Measurements from ENCODE around the gene KRT86.

KRT86 gene

DNA sequence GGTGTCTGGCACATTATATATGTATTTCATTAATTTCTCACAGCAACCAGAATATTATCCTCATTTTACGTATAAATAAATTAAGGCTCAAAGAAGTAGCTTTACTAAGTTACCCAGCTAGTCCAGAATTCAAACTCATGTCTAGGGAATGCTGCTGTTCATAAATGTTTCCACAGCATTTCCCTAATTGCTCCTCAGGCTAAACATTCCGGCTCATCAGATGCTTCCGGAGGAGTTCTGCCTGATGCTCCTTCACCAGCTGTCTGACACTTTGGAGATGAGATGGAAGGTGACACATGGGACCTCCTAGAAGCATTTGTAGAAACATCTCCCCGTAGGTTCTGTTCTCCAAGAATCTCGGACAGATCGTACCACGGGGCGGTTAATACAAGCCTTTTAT lies 80.7 kb downstream of the KRT86 start:
- Histone ChIP-seq H3K4me1 (ENCODE audit: control insufficient read depth in 1 of 2, insufficient read depth in 1 of 2, low read depth in 1 of 2, low read length in 1 of 2) (no peaks in the 10 kb centered on the region), H3K9me3 (no peaks in the 10 kb centered on the region), H3K27ac (no peak overlapping the region), H3K36me3 (no peaks in the 10 kb centered on the region), H3K27me3 (peaks cover 25% of the 10 kb centered on the region), H3K4me3 (ENCODE audit: low read depth in 1 of 2, low read length in 1 of 2) (no peak overlapping the region)
- TF ChIP-seq, protein P1, sequence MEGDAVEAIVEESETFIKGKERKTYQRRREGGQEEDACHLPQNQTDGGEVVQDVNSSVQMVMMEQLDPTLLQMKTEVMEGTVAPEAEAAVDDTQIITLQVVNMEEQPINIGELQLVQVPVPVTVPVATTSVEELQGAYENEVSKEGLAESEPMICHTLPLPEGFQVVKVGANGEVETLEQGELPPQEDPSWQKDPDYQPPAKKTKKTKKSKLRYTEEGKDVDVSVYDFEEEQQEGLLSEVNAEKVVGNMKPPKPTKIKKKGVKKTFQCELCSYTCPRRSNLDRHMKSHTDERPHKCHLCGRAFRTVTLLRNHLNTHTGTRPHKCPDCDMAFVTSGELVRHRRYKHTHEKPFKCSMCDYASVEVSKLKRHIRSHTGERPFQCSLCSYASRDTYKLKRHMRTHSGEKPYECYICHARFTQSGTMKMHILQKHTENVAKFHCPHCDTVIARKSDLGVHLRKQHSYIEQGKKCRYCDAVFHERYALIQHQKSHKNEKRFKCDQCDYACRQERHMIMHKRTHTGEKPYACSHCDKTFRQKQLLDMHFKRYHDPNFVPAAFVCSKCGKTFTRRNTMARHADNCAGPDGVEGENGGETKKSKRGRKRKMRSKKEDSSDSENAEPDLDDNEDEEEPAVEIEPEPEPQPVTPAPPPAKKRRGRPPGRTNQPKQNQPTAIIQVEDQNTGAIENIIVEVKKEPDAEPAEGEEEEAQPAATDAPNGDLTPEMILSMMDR (IDR thresholded peaks at IDR 0.05), result no peak

DNA sequence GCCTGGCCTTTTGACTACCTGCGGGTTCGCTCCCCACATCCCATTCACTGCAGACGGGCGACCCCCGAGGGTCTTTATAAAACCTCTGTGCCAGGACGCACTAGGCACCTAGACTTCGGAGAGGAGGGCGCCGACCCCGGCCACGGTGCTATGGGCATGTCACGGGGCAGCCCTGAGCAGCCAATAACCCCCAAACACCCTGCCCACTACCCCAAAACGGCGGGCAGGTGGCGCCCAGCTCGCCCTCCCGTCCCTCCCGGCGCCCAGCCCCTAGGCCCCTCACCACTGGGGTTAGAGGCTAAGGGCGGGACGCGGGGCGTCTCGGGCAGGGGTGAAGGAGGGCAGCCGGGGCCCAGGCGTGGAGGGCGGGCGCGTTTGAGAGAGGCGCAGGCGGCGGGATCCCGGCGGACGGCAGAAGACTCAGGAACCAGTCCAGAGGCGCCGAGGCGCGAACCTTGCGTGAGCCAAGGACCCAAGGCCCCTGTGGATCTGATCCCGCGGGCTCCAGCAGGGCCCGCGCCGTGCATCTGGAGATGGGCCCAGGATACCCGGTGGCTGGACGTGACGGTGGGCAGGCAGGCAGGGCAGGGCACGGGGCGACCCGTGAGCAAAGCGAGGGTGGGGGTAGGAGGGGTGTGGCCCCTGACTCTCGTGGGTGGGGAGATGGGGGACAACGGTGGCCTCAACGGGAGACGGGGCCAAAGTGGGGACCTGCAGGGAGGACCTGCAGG lies 81.8 kb downstream of the KRT86 start:
- H3K27me3 ChIP-seq, result peaks cover 17% of the 10 kb centered on the region
- no peak overlapping the region for H3K4me3 ChIP-seq (ENCODE audit: low read depth in 1 of 2, low read length in 1 of 2)
- TF ChIP-seq, protein P1 (IDR thresholded peaks at IDR 0.05), result no peak

DNA sequence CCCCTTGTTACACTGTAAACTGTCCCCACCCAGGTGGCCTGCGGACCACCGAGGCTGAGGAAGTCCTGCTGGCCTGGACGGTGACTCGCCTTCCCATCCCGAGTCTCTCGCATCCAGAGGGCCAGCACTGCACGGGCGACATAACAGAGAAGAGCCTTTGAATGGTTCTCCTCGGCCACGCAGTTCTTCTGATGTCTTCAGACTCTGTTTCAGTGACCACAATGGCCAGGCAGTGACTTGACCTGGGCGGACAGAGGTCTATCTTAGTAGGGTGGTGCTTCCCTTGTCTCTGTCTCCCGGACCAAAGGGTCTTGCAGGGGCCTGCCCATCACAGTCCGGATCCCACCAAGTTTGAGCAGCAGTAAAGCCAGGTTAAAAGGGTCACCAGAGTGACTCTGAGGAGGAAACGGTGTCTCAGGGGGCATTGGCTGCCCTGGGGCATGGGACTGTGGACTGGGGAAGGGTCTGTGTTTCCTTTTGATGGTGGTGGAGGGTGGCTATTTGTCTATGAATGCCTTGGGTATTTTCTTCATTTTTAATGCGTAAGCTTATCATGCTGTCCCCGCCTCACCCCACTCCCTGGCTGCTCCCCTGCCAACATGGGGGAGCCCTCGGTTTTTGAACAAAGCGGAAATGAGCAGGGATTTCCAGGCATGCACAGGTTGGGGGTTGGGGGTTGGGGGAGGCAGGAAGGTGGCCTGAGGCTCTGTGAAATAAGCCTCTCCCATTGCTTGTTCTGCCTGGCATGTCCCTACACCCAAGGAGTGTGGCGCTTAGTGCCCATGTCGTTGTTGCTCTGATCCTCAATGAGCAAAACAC lies 82.5 kb downstream of the KRT86 start:
- Histone ChIP-seq H3K4me1 (ENCODE audit: control insufficient read depth in 1 of 2, insufficient read depth in 1 of 2, low read depth in 1 of 2, low read length in 1 of 2) (no peaks in the 10 kb centered on the region), H3K36me3 (no peaks in the 10 kb centered on the region), H3K9me3 (no peaks in the 10 kb centered on the region), H3K4me3 (ENCODE audit: low read depth in 1 of 2, low read length in 1 of 2) (no peak overlapping the region), H3K27ac (no peak overlapping the region), H3K27me3 (peaks cover 17% of the 10 kb centered on the region)
- TF ChIP-seq, protein P1 (IDR thresholded peaks at IDR 0.05), result no peak

More for the DNA sequence above, 81.8 kb downstream of the KRT86 start:
- Histone ChIP-seq H3K27ac (no peak overlapping the region), H3K36me3 (no peaks in the 10 kb centered on the region), H3K4me1 (ENCODE audit: control insufficient read depth in 1 of 2, insufficient read depth in 1 of 2, low read depth in 1 of 2, low read length in 1 of 2) (no peaks in the 10 kb centered on the region), H3K9me3 (no peaks in the 10 kb centered on the region)
